ENCODE measurements around the gene AKIRIN2. TPM values are rescaled to one million over a fixed set of nuclear protein-coding genes. Genes with fewer than 3 reads are reported as not detected.

AKIRIN2 gene
- total RNA-seq, 1 donor, result 15.2 TPM

- Histone ChIP-seq H3K4me2 (ENCODE audit: insufficient read depth, low read length) (no peak overlapping the region), H3K36me3 (ENCODE audit: insufficient read depth, low read length) (peaks cover 20% of the 10 kb centered on the region), H4K20me1 (ENCODE audit: insufficient read depth, low read length) (no peaks in the 10 kb centered on the region), H3K79me2 (ENCODE audit: insufficient read depth, low read length) (no peaks in the 10 kb centered on the region), H3K4me3 (ENCODE audit: insufficient read depth, low read length) (no peak overlapping the region), H2AFZ (ENCODE audit: low read length) (no peak overlapping the region), H3K9me3 (ENCODE audit: low read depth, low read length) (no peaks in the 10 kb centered on the region), H3K4me1 (ENCODE audit: insufficient read depth, low read length) (peaks cover 3% of the 10 kb centered on the region), H3K27me3 (ENCODE audit: insufficient read depth, low read length) (no peaks in the 10 kb centered on the region), H3K27ac (ENCODE audit: low read depth, low read length) (no peak overlapping the region)
- no peak for DNase-seq (ENCODE audit: insufficient read length, low spot score, missing footprints)
- TF ChIP-seq CTCF (IDR thresholded peaks at IDR 0.05; ENCODE audit: extremely low read depth, low read depth, low read length), result no peak
These were observed 33.0 kb downstream of the AKIRIN2 start for GRCh38 chr6:87669051-87669450.

DNA sequence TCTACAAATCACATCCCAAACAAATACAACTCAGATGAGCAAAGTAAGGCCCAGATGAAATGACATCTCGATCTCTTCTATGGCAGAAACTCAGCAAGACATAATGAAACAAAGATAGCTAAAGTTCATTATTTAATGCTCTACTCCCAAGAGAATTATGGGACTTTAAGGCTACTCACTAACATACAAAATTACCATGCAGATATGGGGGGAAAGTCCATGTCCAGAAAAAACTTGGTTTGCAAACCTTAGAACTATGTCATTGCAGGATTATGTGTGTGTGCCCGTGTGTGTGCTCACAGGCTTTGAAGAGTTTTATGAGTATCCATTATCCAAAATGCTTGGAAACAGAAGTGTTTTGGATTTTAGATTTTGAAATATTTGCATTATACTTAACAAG lies 34.0 kb downstream of the AKIRIN2 start:
- H3K4me2 ChIP-seq (ENCODE audit: insufficient read depth, low read length), result no peak overlapping the region
- peaks cover 20% of the 10 kb centered on the region for H3K36me3 ChIP-seq (ENCODE audit: insufficient read depth, low read length)
- H4K20me1 ChIP-seq (ENCODE audit: insufficient read depth, low read length), result no peaks in the 10 kb centered on the region
- H3K79me2 ChIP-seq (ENCODE audit: insufficient read depth, low read length), result no peaks in the 10 kb centered on the region
- no peak overlapping the region for H3K4me3 ChIP-seq (ENCODE audit: insufficient read depth, low read length)
- no peak for DNase-seq (ENCODE audit: insufficient read length, low spot score, missing footprints)
- peaks cover 3% of the 10 kb centered on the region for H3K4me1 ChIP-seq (ENCODE audit: insufficient read depth, low read length)
- H3K27me3 ChIP-seq (ENCODE audit: insufficient read depth, low read length), result no peaks in the 10 kb centered on the region
- no peak overlapping the region for H3K27ac ChIP-seq (ENCODE audit: low read depth, low read length)
- no peak overlapping the region for H2AFZ ChIP-seq (ENCODE audit: low read length)
- no peaks in the 10 kb centered on the region for H3K9me3 ChIP-seq (ENCODE audit: low read depth, low read length)
- TF ChIP-seq CTCF (IDR thresholded peaks at IDR 0.05; ENCODE audit: extremely low read depth, low read depth, low read length), result no peak

GRCh38 chr6:87667032-87667431 lies 35.0 kb downstream of the AKIRIN2 start:
- Histone ChIP-seq H3K36me3 (ENCODE audit: insufficient read depth, low read length) (peaks cover 12% of the 10 kb centered on the region), H3K4me2 (ENCODE audit: insufficient read depth, low read length) (no peak overlapping the region)
- no peak for TF ChIP-seq CTCF (IDR thresholded peaks at IDR 0.05; ENCODE audit: extremely low read depth, low read depth, low read length)

GRCh38 chr6:87664921-87665485 lies 37.0 kb downstream of the AKIRIN2 start:
- Histone ChIP-seq H3K4me1 (ENCODE audit: insufficient read depth, low read length) (peaks cover 18% of the 10 kb centered on the region), H2AFZ (ENCODE audit: low read length) (no peak overlapping the region), H3K36me3 (ENCODE audit: insufficient read depth, low read length) (peaks cover 3% of the 10 kb centered on the region), H3K4me2 (ENCODE audit: insufficient read depth, low read length) (no peak overlapping the region), H3K27me3 (ENCODE audit: insufficient read depth, low read length) (no peaks in the 10 kb centered on the region), H4K20me1 (ENCODE audit: insufficient read depth, low read length) (no peaks in the 10 kb centered on the region), H3K27ac (ENCODE audit: low read depth, low read length) (no peak overlapping the region), H3K9me3 (ENCODE audit: low read depth, low read length) (no peaks in the 10 kb centered on the region), H3K79me2 (ENCODE audit: insufficient read depth, low read length) (no peaks in the 10 kb centered on the region), H3K4me3 (ENCODE audit: insufficient read depth, low read length) (no peak overlapping the region)
- DNase-seq (ENCODE audit: insufficient read length, low spot score, missing footprints), result no peak
- no peak for TF ChIP-seq CTCF (IDR thresholded peaks at IDR 0.05; ENCODE audit: extremely low read depth, low read depth, low read length)

More at GRCh38 chr6:87667032-87667431, 35.0 kb downstream of the AKIRIN2 start:
- H3K27ac ChIP-seq (ENCODE audit: low read depth, low read length), result no peak overlapping the region
- H3K4me1 ChIP-seq (ENCODE audit: insufficient read depth, low read length), result peaks cover 3% of the 10 kb centered on the region
- no peaks in the 10 kb centered on the region for H3K9me3 ChIP-seq (ENCODE audit: low read depth, low read length)
- DNase-seq (ENCODE audit: insufficient read length, low spot score, missing footprints), result no peak
- H2AFZ ChIP-seq (ENCODE audit: low read length), result no peak overlapping the region
- H3K27me3 ChIP-seq (ENCODE audit: insufficient read depth, low read length), result no peaks in the 10 kb centered on the region
- no peak overlapping the region for H3K4me3 ChIP-seq (ENCODE audit: insufficient read depth, low read length)
- H3K79me2 ChIP-seq (ENCODE audit: insufficient read depth, low read length), result no peaks in the 10 kb centered on the region
- no peaks in the 10 kb centered on the region for H4K20me1 ChIP-seq (ENCODE audit: insufficient read depth, low read length)

All from osteoblast (primary cell).